NCI-H510A (cell line): ENCODE results near the gene TFDP2.
A peak's percentile ranks its signal among the peaks of the same experiment; 100 is the strongest.
"Not testable (repeated sequence)": the region's sequence is repeated elsewhere in the genome, so short reads cannot be mapped to it uniquely, and the experiment has no call there.

ENCODE experiments used
- DNase-seq: peaks from one replicate; lab custom pipeline; 2025; lab: John Stamatoyannopoulos, UW

The TFDP2 gene

DNA sequence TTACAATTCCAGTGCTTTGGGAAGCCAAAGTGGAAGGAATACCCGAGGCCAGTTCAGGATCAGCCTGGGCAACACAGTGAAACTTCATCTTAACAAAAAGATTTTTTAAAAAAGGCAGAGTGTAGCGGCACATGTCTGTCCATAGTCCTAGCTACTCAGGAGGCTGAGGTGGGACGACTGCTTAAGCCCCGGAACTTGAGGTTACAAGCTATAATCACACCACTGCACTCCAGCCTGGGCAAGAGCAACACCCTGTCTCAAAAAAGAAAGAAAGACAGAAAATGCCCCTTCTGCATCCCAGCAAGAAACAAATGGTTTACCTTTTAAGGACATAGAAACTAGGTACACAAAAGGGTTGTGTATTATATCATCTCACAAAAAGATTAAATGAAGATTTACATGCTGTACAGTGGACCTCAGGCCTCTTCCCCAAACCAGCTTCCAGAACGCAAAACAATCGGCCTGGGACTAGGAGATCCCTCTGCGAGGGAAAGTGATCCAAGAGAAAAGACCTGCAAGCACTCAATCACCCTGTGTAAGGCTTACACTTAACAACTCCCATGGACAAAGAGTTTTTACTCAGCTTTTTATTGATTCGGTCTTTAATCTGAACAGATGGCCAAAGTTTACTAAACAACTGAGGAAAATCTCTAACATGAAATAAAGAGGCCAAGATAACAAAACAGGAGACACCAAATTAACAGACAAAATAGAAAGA is 21.2 kb downstream of the TFDP2 start:
- DNase-seq: no peak

DNA sequence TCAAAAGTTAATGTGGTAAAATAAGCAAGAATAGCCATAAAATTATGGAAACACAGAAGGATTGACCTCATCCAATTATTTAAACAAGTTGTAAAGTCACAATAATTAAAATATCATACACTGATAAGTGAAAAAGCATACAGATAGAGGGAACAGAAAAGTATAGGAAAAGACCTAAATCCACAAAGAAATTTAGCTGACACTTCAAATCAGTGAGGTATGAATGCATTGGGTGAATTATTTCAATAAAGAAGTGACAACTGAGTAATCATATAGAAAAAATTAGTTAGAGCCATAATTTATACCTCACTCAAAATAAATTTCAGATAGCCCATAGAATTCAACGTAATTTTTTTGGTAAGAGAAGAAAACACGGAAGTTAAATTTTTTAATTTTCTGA is 25.1 kb downstream of the TFDP2 start:
- DNase-seq: no peak

GRCh38 chr3:142120707-142121106 is 28.6 kb downstream of the TFDP2 start:
- no peak for DNase-seq

DNA sequence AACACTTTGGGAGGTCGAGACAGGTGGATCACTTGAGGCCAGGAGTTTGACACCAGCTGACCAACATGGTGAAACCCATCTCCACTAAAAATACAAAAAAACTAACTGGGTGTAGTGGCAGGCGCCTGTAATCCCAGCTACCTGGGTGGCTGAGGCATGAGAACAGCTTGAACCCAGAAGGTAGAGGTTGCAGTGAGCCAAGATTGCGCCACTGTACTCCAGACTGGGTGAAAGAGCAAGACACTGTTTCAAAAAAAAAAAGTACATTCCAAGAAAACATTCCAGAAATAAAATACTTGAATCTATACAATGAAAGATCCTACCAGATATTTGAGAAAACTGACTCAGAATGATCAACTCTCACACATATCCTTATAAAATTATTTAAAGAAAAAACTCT is 30.4 kb downstream of the TFDP2 start:
- no peak for DNase-seq

GRCh38 chr3:142117056-142117851 is 32.1 kb downstream of the TFDP2 start:
- DNase-seq: peak; percentile 50

- no peak for DNase-seq
Observed at GRCh38 chr3:142115867-142116668, 33.3 kb downstream of the TFDP2 start.

DNA sequence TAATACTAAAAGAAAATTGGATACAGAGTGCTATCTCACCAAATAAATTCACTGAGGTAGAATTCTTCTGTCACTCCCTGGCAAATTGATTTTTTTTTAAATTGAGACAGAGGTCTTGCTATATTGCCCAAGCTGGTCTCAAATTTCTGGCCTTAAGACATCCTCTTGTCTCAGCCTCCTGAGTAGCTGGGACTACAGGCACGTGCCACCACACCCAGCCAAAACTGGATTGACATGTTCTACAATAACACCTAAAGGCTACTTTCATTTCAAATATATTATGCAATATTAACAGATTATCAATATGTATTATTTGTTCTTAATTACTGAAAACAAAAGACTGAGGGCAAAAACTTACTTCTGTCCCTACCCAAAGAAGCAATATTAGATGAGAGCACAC is 36.7 kb downstream of the TFDP2 start:
- no peak for DNase-seq

GRCh38 chr3:142106548-142106947 is 42.8 kb downstream of the TFDP2 start:
- DNase-seq: no peak

- DNase-seq: no peak
Observed at GRCh38 chr3:142105991-142106390, 43.4 kb downstream of the TFDP2 start.

GRCh38 chr3:142104763-142105162 is 44.6 kb downstream of the TFDP2 start:
- DNase-seq: no peak

DNA sequence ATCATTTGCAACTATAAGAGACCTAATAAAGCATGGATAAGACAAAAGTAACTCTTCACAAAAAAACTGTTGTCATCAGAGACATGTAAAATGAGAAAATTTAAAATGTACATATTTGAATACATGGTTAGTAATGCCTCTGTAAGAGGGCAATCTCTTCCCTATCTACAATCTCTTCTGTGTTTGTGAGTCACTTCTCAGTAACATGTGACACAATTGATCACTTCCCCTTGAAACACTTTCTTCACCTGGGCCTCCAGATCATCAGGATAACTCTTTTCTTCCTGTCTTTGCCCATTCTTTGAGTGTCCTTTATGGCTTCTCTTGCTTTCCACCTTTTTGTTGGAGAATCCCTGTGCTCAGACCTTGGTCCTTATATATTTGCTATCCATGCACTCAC is 50.4 kb downstream of the TFDP2 start:
- DNase-seq: no peak

- no peak for DNase-seq
Observed at GRCh38 chr3:142097099-142097843, 52.1 kb downstream of the TFDP2 start.

GRCh38 chr3:142095841-142096240 is 53.5 kb downstream of the TFDP2 start:
- no peak for DNase-seq

DNA sequence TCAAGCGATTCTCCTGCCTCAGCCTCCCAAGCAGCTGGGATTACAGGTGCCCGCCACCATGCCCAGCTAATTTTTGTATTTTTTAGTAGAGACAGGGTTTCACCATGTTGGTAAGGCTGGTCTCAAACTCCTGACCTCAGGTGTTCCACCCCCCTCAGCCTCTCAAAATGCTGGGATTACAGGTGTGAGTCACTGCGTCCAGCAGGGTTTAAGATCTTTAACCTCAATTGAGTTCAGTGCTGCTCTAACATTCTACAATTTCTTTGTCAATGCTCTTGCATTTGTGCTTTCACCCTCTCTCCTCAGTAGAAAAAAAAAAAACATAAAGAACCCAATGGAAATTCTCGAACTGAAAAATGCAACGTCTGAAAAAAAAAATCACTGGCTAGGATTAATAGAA is 60.4 kb downstream of the TFDP2 start:
- not testable (repeated sequence) for DNase-seq

DNA sequence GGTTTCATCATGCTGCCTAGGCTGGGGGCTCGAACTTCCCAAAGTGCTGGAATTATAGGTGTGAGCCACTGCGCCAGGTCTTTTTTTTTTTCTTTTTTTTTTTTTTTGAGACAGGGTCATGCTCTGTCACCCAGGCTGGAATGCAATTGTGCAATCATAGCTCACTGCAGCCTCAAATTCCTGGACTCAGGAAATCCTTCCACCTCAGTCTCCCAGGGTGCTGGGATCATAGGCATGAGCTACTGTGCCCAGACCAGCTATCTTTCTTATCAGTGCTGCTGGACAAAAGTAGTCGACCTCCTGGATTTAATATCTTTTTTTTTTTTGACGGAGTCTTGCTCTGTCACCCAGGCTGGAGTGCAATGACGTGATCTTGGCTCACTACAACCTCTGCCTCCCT is 60.8 kb downstream of the TFDP2 start:
- no peak for DNase-seq

DNA sequence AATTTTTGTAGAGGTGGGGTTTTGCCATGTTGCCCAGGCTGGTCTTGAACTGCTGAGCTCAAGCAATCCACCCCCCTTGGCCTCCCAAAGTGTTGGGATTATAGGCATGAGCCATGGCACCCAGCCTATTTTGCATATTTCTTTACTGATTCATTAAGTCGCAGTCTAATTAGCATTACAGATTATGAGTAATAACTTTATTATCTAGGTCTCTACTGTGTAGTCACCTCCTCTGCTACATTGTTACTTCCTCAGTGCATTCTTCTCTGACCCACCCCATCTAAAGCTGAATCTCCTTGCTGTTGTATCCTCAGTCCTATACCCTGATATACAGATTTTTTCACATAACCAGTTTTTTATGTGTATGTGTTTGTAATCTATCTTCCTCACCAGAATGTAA is 61.7 kb downstream of the TFDP2 start:
- no peak for DNase-seq

- no peak for DNase-seq
Observed at GRCh38 chr3:142086581-142087090, 62.7 kb downstream of the TFDP2 start.

DNA sequence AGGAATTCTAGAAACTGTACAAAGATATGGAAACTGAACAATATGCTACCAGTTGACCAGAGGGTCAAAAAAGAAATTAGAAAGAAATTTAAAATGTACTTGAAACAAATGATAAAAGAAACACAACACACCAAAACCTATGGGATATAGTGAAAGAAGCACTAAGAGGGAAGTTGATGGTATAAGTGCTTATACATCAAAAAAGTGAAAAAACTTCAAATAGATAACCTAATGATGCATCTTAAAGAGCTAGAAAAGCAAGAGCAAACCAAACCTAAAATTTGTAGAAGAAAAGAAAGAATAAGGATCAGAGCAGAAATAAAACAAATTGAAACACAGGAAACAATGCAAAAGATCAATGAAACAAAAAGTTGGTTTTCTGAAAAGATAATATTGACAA is 68.2 kb downstream of the TFDP2 start:
- no peak for DNase-seq

DNA sequence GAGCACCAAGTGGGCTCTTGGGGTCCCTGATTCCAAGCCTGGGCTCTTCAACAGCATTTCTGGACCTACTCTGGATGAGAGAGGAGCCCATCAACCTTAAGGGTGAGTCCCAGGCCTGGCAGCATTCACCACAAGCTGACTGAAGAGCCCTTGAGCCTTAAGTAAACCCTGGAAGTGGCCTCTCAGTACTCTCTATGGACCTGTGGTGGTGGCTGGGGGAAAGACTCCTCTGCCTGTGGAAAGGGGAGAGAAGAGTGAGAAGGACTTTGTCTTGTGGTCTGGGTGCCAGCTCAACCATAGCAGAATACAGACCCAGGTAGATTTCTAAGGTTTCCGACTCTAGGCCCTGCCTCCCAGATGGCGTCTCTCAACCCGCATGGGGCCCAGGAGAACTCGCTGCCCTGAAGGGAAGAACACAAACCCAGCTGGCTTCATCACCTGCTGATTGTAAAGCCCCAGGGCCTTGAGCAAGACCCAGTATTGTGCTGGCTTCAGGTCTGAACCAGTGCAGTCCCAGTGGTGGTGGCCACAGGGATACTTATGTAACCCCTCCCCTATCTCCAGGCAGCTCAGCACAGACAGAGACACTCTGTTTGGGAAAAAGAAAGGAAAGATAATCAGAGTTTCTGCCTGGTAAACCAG is 71.4 kb downstream of the TFDP2 start:
- DNase-seq: peak; percentile 75

- no peak for DNase-seq
Observed at GRCh38 chr3:142077155-142077858, 72.0 kb downstream of the TFDP2 start.

DNA sequence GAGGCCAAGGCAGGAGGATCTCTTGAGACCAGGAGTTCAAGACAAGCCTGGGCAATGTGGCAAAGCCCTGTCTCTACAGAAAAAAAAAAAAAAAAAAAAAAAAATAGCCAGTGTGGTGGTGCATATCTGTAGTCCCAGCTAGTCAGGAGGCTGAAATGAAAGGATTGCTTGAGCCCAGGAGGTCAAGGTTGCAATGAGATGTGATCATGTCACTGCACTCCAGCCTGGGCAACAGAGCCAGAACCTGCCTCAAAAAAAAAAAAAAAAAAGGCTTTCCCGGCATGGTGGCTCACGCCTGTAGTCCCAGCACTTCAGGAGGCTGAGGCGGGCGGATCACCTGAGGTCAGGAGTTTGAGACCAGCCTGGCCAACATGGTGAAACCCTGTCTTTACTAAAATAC is 73.7 kb downstream of the TFDP2 start:
- DNase-seq: not testable (repeated sequence)
